ENCODE data around the gene EXOC2. TPM values are rescaled to one million over a fixed set of nuclear protein-coding genes. Genes with fewer than 3 reads are reported as not detected.

Gene EXOC2
- total RNA-seq, 1 experiment from 2014 or later = 45.7 TPM

GRCh38 chr6:683742-684440 is 9.0 kb downstream of the EXOC2 start (continued):
- TF ChIP-seq FOXP1 (CRISPR knock-in tag; IDR thresholded peaks at IDR 0.05; ENCODE audit: borderline replicate concordance) (peak; percentile 50; the same call in 1 of the 2 replicates), ZBTB21 (CRISPR knock-in tag; IDR thresholded peaks at IDR 0.05; ENCODE audit: borderline replicate concordance) (no peak), E2F4 (CRISPR knock-in tag; IDR thresholded peaks at IDR 0.05; ENCODE audit: borderline replicate concordance, low read depth) (no peak), ZMAT4 (CRISPR knock-in tag; IDR thresholded peaks at IDR 0.05) (no peak), ZNF281 (CRISPR knock-in tag; IDR thresholded peaks at IDR 0.05) (peak; percentile 92; the same call in 1 of the 2 replicates), NR1H2 (CRISPR knock-in tag; IDR thresholded peaks at IDR 0.05) (no peak), SMAD4 (CRISPR knock-in tag; IDR thresholded peaks at IDR 0.05) (no peak), FOXK1 (CRISPR knock-in tag; IDR thresholded peaks at IDR 0.05) (peak; percentile 72)
- TF ChIP-seq, protein P1, sequence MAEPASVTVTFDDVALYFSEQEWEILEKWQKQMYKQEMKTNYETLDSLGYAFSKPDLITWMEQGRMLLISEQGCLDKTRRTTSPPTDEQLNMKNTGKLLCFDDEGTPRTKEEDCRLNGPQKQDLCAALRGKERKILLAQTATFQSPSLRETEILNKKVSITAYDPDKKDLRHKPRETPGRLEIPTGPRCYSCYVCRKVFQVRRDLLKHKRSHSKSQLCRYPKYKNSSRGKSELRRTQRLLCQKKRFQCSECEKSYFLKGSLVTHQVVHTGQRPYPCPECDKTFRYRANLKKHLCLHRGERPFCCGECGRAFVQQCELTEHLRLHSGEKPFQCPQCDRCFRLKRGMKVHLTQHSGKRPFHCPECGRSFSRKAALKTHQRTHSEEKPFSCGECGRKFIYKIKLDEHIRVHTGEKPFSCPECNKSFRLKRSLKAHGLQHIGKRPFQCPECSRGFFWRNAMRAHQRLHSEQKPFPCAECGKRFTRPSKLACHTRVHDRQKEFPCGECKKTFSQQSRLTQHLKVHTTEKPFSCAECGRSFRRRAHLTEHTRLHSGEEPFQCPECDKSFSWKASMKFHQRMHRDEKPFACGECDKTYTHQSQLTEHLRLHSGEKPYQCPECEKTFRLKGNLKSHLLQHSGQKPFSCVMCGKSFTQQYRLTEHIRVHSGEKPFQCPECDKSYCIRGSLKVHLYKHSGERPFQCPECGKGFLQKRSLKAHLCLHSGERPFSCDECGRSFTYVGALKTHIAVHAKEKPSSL (CRISPR knock-in tag; conservative IDR thresholded peaks at IDR 0.05) = no peak
- TF ChIP-seq, protein P2, sequence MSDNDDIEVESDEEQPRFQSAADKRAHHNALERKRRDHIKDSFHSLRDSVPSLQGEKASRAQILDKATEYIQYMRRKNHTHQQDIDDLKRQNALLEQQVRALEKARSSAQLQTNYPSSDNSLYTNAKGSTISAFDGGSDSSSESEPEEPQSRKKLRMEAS (CRISPR knock-in tag; IDR thresholded peaks at IDR 0.05) = 0 out of 2 replicates have a peak, but pooled peaks have one; percentile 16

- POLR2A ChIA-PET = interaction anchor here (1.2 kb wide), 1 partner anchor 21 kb away, joined by 4 read pairs; no protein-coding TSS in a partner anchor
- no peak for ATAC-seq
- TF ChIP-seq ZNF281 (CRISPR knock-in tag; IDR thresholded peaks at IDR 0.05) (no peak), ZBTB43 (CRISPR knock-in tag; IDR thresholded peaks at IDR 0.05) (no peak), MXD4 (CRISPR knock-in tag; IDR thresholded peaks at IDR 0.05; ENCODE audit: borderline replicate concordance) (no peak), FOXP1 (CRISPR knock-in tag; IDR thresholded peaks at IDR 0.05; ENCODE audit: borderline replicate concordance) (no peak), ZNF416 (CRISPR knock-in tag; IDR thresholded peaks at IDR 0.05) (no peak), ZNF219 (CRISPR knock-in tag; IDR thresholded peaks at IDR 0.05; ENCODE audit: borderline replicate concordance) (no peak), ZNF121 (CRISPR knock-in tag; IDR thresholded peaks at IDR 0.05) (no peak), USF1 (CRISPR knock-in tag; IDR thresholded peaks at IDR 0.05) (no peak)
- TF ChIP-seq, protein P3, sequence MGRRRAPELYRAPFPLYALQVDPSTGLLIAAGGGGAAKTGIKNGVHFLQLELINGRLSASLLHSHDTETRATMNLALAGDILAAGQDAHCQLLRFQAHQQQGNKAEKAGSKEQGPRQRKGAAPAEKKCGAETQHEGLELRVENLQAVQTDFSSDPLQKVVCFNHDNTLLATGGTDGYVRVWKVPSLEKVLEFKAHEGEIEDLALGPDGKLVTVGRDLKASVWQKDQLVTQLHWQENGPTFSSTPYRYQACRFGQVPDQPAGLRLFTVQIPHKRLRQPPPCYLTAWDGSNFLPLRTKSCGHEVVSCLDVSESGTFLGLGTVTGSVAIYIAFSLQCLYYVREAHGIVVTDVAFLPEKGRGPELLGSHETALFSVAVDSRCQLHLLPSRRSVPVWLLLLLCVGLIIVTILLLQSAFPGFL (CRISPR knock-in tag; IDR thresholded peaks at IDR 0.05; ENCODE audit: borderline replicate concordance) = no peak
- TF ChIP-seq, protein P4, sequence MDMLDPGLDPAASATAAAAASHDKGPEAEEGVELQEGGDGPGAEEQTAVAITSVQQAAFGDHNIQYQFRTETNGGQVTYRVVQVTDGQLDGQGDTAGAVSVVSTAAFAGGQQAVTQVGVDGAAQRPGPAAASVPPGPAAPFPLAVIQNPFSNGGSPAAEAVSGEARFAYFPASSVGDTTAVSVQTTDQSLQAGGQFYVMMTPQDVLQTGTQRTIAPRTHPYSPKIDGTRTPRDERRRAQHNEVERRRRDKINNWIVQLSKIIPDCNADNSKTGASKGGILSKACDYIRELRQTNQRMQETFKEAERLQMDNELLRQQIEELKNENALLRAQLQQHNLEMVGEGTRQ (CRISPR knock-in tag; IDR thresholded peaks at IDR 0.05) = no peak
These were observed 12.1 kb downstream of the EXOC2 start for GRCh38 chr6:680666-681340.

More at GRCh38 chr6:680666-681340, 12.1 kb downstream of the EXOC2 start:
- H3K36me3 Mint-ChIP-seq = peaks cover 5% of the 10 kb centered on the region; the same call in 1 of the 2 replicates
- no peaks in the 10 kb centered on the region for H3K27me3 Mint-ChIP-seq (ENCODE audit: low read depth)
- peak overlapping the region; percentile 28 for H3K4me3 Mint-ChIP-seq
- H3K27ac Mint-ChIP-seq = peak overlapping the region; percentile 92
- peaks cover 72% of the 10 kb centered on the region for H3K4me1 Mint-ChIP-seq
- no peaks in the 10 kb centered on the region for H3K9me3 Mint-ChIP-seq
- no peak for DNase-seq (ENCODE audit: low spot score)
- CTCF ChIA-PET = interaction anchor here (0.9 to 2.3 kb wide), 7 partner anchors 9 to 756 kb away, joined by 3 to 19 read pairs (median 8); partner anchors contain the start of gene EXOC2

Measured in WTC11 (cell line).